ENCODE results near the gene ZC3H4.
"Not testable (repeated sequence)": the region's sequence is repeated elsewhere in the genome, so short reads cannot be mapped to it uniquely, and the experiment has no call there.

The ZC3H4 gene

GRCh38 chr19:47086280-47086679, 27.3 kb downstream of the ZC3H4 start:
- no peak for DNase-seq (ENCODE audit: low read depth in 1 of 2, low spot score in 1 of 2)

GRCh38 chr19:47084879-47085439, 28.6 kb downstream of the ZC3H4 start:
- DNase-seq (ENCODE audit: low read depth in 1 of 2, low spot score in 1 of 2): no peak

- DNase-seq (ENCODE audit: low read depth in 1 of 2, low spot score in 1 of 2): no peak
Measured at GRCh38 chr19:47082493-47082892, 31.1 kb downstream of the ZC3H4 start.

- DNase-seq (ENCODE audit: low read depth in 1 of 2, low spot score in 1 of 2): no peak
Measured at GRCh38 chr19:47081095-47081494, 32.5 kb downstream of the ZC3H4 start.

- DNase-seq (ENCODE audit: low read depth in 1 of 2, low spot score in 1 of 2): not testable (repeated sequence)
Measured at GRCh38 chr19:47078351-47078750, 35.2 kb downstream of the ZC3H4 start.

GRCh38 chr19:47075941-47076340, 37.6 kb downstream of the ZC3H4 start:
- no peak for DNase-seq (ENCODE audit: low read depth in 1 of 2, low spot score in 1 of 2)

GRCh38 chr19:47075179-47075810, 38.3 kb downstream of the ZC3H4 start:
- DNase-seq (ENCODE audit: low read depth in 1 of 2, low spot score in 1 of 2): no peak

- DNase-seq (ENCODE audit: low read depth in 1 of 2, low spot score in 1 of 2): no peak
Measured at GRCh38 chr19:47074621-47075020, 39.0 kb downstream of the ZC3H4 start.

GRCh38 chr19:47073574-47073973, 40.0 kb downstream of the ZC3H4 start:
- DNase-seq (ENCODE audit: low read depth in 1 of 2, low spot score in 1 of 2): no peak

GRCh38 chr19:47072323-47072722, 41.3 kb downstream of the ZC3H4 start:
- DNase-seq (ENCODE audit: low read depth in 1 of 2, low spot score in 1 of 2): no peak

- DNase-seq (ENCODE audit: low read depth in 1 of 2, low spot score in 1 of 2): no peak
Measured at GRCh38 chr19:47071731-47072130, 41.8 kb downstream of the ZC3H4 start.

GRCh38 chr19:47070756-47071155, 42.8 kb downstream of the ZC3H4 start:
- no peak for DNase-seq (ENCODE audit: low read depth in 1 of 2, low spot score in 1 of 2)

GRCh38 chr19:47069795-47070194, 43.8 kb downstream of the ZC3H4 start:
- no peak for DNase-seq (ENCODE audit: low read depth in 1 of 2, low spot score in 1 of 2)

GRCh38 chr19:47068876-47069406, 44.6 kb downstream of the ZC3H4 start:
- DNase-seq (ENCODE audit: low read depth in 1 of 2, low spot score in 1 of 2): no peak

GRCh38 chr19:47068246-47068645, 45.3 kb downstream of the ZC3H4 start:
- no peak for DNase-seq (ENCODE audit: low read depth in 1 of 2, low spot score in 1 of 2)

- no peak for DNase-seq (ENCODE audit: low read depth in 1 of 2, low spot score in 1 of 2)
Measured at GRCh38 chr19:47067215-47067847, 46.2 kb downstream of the ZC3H4 start.

GRCh38 chr19:47066376-47067214, 47.0 kb downstream of the ZC3H4 start:
- DNase-seq (ENCODE audit: low read depth in 1 of 2, low spot score in 1 of 2): no peak

GRCh38 chr19:47065242-47065641, 48.3 kb downstream of the ZC3H4 start:
- DNase-seq (ENCODE audit: low read depth in 1 of 2, low spot score in 1 of 2): no peak

GRCh38 chr19:47063874-47064273, 49.7 kb downstream of the ZC3H4 start:
- DNase-seq (ENCODE audit: low read depth in 1 of 2, low spot score in 1 of 2): no peak

GRCh38 chr19:47058621-47059022, 55.0 kb downstream of the ZC3H4 start:
- DNase-seq (ENCODE audit: low read depth in 1 of 2, low spot score in 1 of 2): no peak

GRCh38 chr19:47057328-47057727, 56.2 kb downstream of the ZC3H4 start:
- DNase-seq (ENCODE audit: low read depth in 1 of 2, low spot score in 1 of 2): no peak

- DNase-seq (ENCODE audit: low read depth in 1 of 2, low spot score in 1 of 2): no peak
Measured at GRCh38 chr19:47056411-47056810, 57.2 kb downstream of the ZC3H4 start.

Data from activated T-helper 1 cell treated with anti-CD3 and anti-CD28 coated beads, Interleukin-2, amount 50 U/mL, for 16 hours (primary cell).